HepG2 (cell line): ENCODE measurements around the gene INHBB. TPM values are rescaled to one million over a fixed set of nuclear protein-coding genes. Genes with fewer than 3 reads are reported as not detected.

Experiments
- AHR ChIP-seq: IDR thresholded peaks from 2 replicates; pipeline ENCODE4 v1.6.1; 2018; ENCODE audit warnings: missing genetic modification reagents, missing compliant biosample characterization
- BRF2 ChIP-seq: sonication (generic); formaldehyde crosslinking; IDR thresholded peaks from 2 replicates; pipeline ENCODE4 v1.8.1; 2022; ENCODE audit warnings: mild to moderate bottlenecking, missing genetic modification reagents
- DRAP1 ChIP-seq: IDR thresholded peaks from 2 replicates; pipeline ENCODE4 v1.6.1; 2016; ENCODE audit warnings: missing genetic modification reagents, missing compliant biosample characterization
- E2F2 ChIP-seq: sonication (generic); formaldehyde crosslinking; IDR thresholded peaks from 2 replicates; pipeline ENCODE4 v1.4.0; 2020; ENCODE audit warnings: missing genetic modification reagents, borderline replicate concordance
- FOXK2 ChIP-seq: fragments of 450-650 bp; IDR thresholded peaks from 2 replicates; pipeline ENCODE4 v1.6.1; 2016
- GTF3A ChIP-seq: sonication (generic); formaldehyde crosslinking; conservative IDR thresholded peaks from 2 replicates; pipeline ENCODE4 v1.4.0; 2020; ENCODE audit warnings: mild to moderate bottlenecking, missing genetic modification reagents
- HIC2 ChIP-seq: sonication (generic); formaldehyde crosslinking; IDR thresholded peaks from 2 replicates; pipeline ENCODE4 v1.9.0; 2022; ENCODE audit warnings: low read depth, missing genetic modification reagents
- HMG20B ChIP-seq: conservative IDR thresholded peaks from 2 replicates; pipeline ENCODE4 v1.6.1; 2016; ENCODE audit warnings: missing genetic modification reagents, missing compliant biosample characterization
- HNRNPH1 ChIP-seq: fragments of 200-400 bp; formaldehyde crosslinking; optimal IDR thresholded peaks from 2 replicates; pipeline ENCODE3; 2017; ENCODE audit warnings: mild to moderate bottlenecking, low read depth, low read length
- IRF1 ChIP-seq: sonication (generic); formaldehyde crosslinking; IDR thresholded peaks from 2 replicates; pipeline ENCODE4 v1.4.0; 2020; ENCODE audit warnings: low read depth, mild to moderate bottlenecking, missing genetic modification reagents
- MED13 ChIP-seq: sonication (generic); formaldehyde crosslinking; IDR thresholded peaks from 2 replicates; pipeline ENCODE4 v1.5.0; 2020; ENCODE audit warnings: missing genetic modification reagents
- MTF2 ChIP-seq: sonication (generic); formaldehyde crosslinking; IDR thresholded peaks from 2 replicates; pipeline ENCODE4 v1.5.0; 2020; ENCODE audit warnings: missing genetic modification reagents, borderline replicate concordance
- NFE2 ChIP-seq: sonication (generic); formaldehyde crosslinking; IDR thresholded peaks from 2 replicates; pipeline ENCODE4 v1.4.0; 2020; ENCODE audit warnings: missing genetic modification reagents
- NR2C2 ChIP-seq: sonication (generic); formaldehyde crosslinking; IDR thresholded peaks from 2 replicates; pipeline ENCODE4 v1.4.0; 2020; ENCODE audit warnings: missing genetic modification reagents, mild to moderate bottlenecking, moderate library complexity, borderline replicate concordance
- NR2F6 ChIP-seq, 2 experiments: IDR thresholded peaks; 2 replicates each; pipeline ENCODE4 v1.6.1; 2016; ENCODE audit warnings: antibody characterized with exemption in 1 of 2, mild to moderate bottlenecking in 1 of 2
- PRMT3 ChIP-seq: sonication (generic); formaldehyde crosslinking; IDR thresholded peaks from 2 replicates; pipeline ENCODE4 v1.8.1; 2022; ENCODE audit warnings: low read depth, mild to moderate bottlenecking, moderate library complexity, missing genetic modification reagents, borderline replicate concordance
- SMARCE1 ChIP-seq: fragments of 450-650 bp; IDR thresholded peaks from 2 replicates; pipeline ENCODE4 v1.6.1; 2017; ENCODE audit warnings: borderline replicate concordance
- SP140L ChIP-seq: sonication (generic); formaldehyde crosslinking; IDR thresholded peaks from 2 replicates; pipeline ENCODE4 v1.4.0; 2020; ENCODE audit warnings: missing genetic modification reagents, borderline replicate concordance
- TCF7L2 ChIP-seq: IDR thresholded peaks from 2 replicates; pipeline ENCODE4 v1.6.1; 2011; ENCODE audit warnings: mild to moderate bottlenecking, low read depth, low read length, moderate library complexity
- TIGD3 ChIP-seq: sonication (generic); formaldehyde crosslinking; IDR thresholded peaks from 2 replicates; pipeline ENCODE4 v1.5.1; 2020; ENCODE audit warnings: mild to moderate bottlenecking, missing genetic modification reagents, borderline replicate concordance
- ZFP90 ChIP-seq: sonication (generic); formaldehyde crosslinking; IDR thresholded peaks from 2 replicates; pipeline ENCODE4 v1.8.0; 2022; ENCODE audit warnings: missing genetic modification reagents, mild to moderate bottlenecking, inconsistent platforms, borderline replicate concordance
- ZNF230 ChIP-seq: sonication (generic); formaldehyde crosslinking; IDR thresholded peaks from 2 replicates; pipeline ENCODE4 v1.4.0; 2020; ENCODE audit warnings: mild to moderate bottlenecking, missing genetic modification reagents
- ZNF460 ChIP-seq: sonication (generic); formaldehyde crosslinking; IDR thresholded peaks from 2 replicates; pipeline ENCODE4 v1.5.1; 2020; ENCODE audit warnings: missing genetic modification reagents, mild to moderate bottlenecking, borderline replicate concordance
- ZNF720 ChIP-seq: sonication (generic); formaldehyde crosslinking; IDR thresholded peaks from 2 replicates; pipeline ENCODE4 v1.4.0; 2020; ENCODE audit warnings: missing genetic modification reagents
- polyA plus RNA-seq, 8 experiments: library from polyadenylated mRNA; depleted of rRNA in 3 of 8; stranded (reverse) in 7 of 8; unstranded in 1 of 8; fragments of >200 nt; fragmentation: Illumina TruSeq in 4 of 8; extraction: Trizol in 4 of 8; gene quantifications; 2 replicates each; pipeline versions ENCODE4 v1.2.1 to v1.2.3, GENCODE V29; 2011 to 2016; ENCODE audit warnings: low read depth in 4 of 8, missing spikeins in 1 of 8, mixed read lengths in 1 of 8; ENCODE audit not compliant: insufficient read depth in 1 of 8
- total RNA-seq, 5 experiments: library from RNA; depleted of rRNA; stranded (reverse); fragments of >200 nt; fragmentation: Illumina TruSeq; extraction: Trizol; gene quantifications; 2 replicates each; pipeline ENCODE4 v1.2.3, GENCODE V29; 2016; ENCODE audit warnings: low read depth in 1 of 5

The INHBB gene
- total and polyA plus RNA-seq, 2 of the 13 experiments (the other 11 are each of a cell fraction or from before 2014, with no cell fraction given), result 0.20 to 1.7 TPM

GRCh38 chr2:120343433-120344105 is 2.4 kb upstream of the INHBB start (continued):
- TF ChIP-seq ZFP90 (CRISPR knock-in tag) (peak; percentile 73; the same call in 1 of the 2 replicates), NFE2 (CRISPR knock-in tag) (no peak), GTF3A (CRISPR knock-in tag) (no peak), HIC2 (CRISPR knock-in tag) (no peak; the same call in 1 of the 2 replicates), AHR (CRISPR knock-in tag) (peak; percentile 77; the same call in 1 of the 2 replicates), ZNF720 (no peak), IRF1 (CRISPR knock-in tag) (no peak), BRF2 (CRISPR knock-in tag) (no peak), PRMT3 (no peak), NR2F6 (IDR thresholded peaks at IDR 0.05) (no peak), NR2F6 (CRISPR knock-in tag; IDR thresholded peaks at IDR 0.05) (0 out of 2 replicates have a peak, but pooled peaks have one; percentile 27), SMARCE1 (no peak), ZNF460 (CRISPR knock-in tag) (no peak), MED13 (0 out of 2 replicates have a peak, but pooled peaks have one; percentile 39), HMG20B (CRISPR knock-in tag) (0 out of 2 replicates have a peak, but pooled peaks have one; percentile 18), TIGD3 (CRISPR knock-in tag) (no peak), DRAP1 (CRISPR knock-in tag) (no peak), E2F2 (CRISPR knock-in tag) (no peak), FOXK2 (no peak), MTF2 (CRISPR knock-in tag) (peak; percentile 100), SP140L (CRISPR knock-in tag) (no peak), TCF7L2 (no peak), HNRNPH1 (no peak), NR2C2 (CRISPR knock-in tag) (no peak), ZNF230 (CRISPR knock-in tag) (no peak)
